ENCODE results near the gene BMP8A.

Gene BMP8A

DNA sequence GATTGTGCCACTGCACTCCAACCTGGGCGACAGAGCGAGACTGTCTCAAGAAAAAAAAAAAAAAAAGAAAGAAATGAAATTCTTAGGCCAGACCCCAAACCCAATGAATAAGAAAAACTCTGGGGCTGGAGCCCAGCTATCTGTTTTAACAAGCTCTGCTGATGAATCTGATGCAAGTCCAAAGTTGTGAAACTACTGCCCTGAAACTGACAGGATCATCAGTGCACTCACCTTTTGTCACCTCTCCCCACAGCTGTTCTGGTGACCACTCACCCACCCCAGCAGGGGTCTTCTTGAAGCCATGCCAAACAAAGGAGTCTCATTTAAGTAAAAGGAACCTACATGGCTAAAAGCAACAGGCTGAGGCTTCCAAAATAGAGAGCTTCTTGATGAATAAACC, 76.8 kb downstream of the BMP8A start:
- POLR2A ChIA-PET, result no interaction called here
- CTCF ChIA-PET, result no interaction called here
- TF ChIP-seq, protein P1, sequence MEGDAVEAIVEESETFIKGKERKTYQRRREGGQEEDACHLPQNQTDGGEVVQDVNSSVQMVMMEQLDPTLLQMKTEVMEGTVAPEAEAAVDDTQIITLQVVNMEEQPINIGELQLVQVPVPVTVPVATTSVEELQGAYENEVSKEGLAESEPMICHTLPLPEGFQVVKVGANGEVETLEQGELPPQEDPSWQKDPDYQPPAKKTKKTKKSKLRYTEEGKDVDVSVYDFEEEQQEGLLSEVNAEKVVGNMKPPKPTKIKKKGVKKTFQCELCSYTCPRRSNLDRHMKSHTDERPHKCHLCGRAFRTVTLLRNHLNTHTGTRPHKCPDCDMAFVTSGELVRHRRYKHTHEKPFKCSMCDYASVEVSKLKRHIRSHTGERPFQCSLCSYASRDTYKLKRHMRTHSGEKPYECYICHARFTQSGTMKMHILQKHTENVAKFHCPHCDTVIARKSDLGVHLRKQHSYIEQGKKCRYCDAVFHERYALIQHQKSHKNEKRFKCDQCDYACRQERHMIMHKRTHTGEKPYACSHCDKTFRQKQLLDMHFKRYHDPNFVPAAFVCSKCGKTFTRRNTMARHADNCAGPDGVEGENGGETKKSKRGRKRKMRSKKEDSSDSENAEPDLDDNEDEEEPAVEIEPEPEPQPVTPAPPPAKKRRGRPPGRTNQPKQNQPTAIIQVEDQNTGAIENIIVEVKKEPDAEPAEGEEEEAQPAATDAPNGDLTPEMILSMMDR (IDR thresholded peaks at IDR 0.05; ENCODE audit: control extremely low read depth, extremely low read depth, low read depth, missing control alignments), result no peak
- no peak for DNase-seq (ENCODE audit: extremely low spot score)

GRCh38 chr1:39569034-39569433, 77.6 kb downstream of the BMP8A start:
- POLR2A ChIA-PET, result no interaction called here
- no peak for DNase-seq (ENCODE audit: extremely low spot score)
- CTCF ChIA-PET, result interaction anchor here (1.1 kb wide), 1 partner anchor 16 kb away, joined by 4 read pairs; no protein-coding TSS in a partner anchor
- TF ChIP-seq, protein P1 (IDR thresholded peaks at IDR 0.05; ENCODE audit: control extremely low read depth, extremely low read depth, low read depth, missing control alignments), result no peak

- ChIA-PET POLR2A (interaction anchor here (0.6 kb wide), 1 partner anchor 36 kb away, joined by 11 read pairs; no protein-coding TSS in a partner anchor), CTCF (no interaction called here)
- TF ChIP-seq, protein P1 (IDR thresholded peaks at IDR 0.05; ENCODE audit: control extremely low read depth, extremely low read depth, low read depth, missing control alignments), result no peak
- no peak for DNase-seq (ENCODE audit: extremely low spot score)
Observed at GRCh38 chr1:39570477-39571177, 79.2 kb downstream of the BMP8A start.

DNA sequence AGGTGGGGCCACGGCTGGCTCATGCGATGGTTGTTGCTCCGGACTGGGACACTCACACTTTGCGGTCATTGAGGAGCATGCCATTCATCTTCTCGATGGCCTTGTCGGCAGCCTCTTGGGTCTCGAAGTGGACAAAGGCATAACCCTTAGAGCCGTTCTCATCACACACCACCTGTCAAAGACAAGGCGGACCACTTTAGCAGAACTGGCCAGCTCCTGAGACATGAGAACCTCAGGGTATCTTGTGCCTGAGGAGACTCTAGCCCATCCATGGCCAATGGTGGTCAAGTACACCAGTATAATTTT, 79.7 kb downstream of the BMP8A start:
- TF ChIP-seq, protein P1 (IDR thresholded peaks at IDR 0.05; ENCODE audit: control extremely low read depth, extremely low read depth, low read depth, missing control alignments), result no peak
- CTCF ChIA-PET, result interaction anchor here (1.0 kb wide), 1 partner anchor 32 kb away, joined by 3 read pairs; no protein-coding TSS in a partner anchor
- POLR2A ChIA-PET, result interaction anchor here (0.6 to 0.9 kb wide), 2 partner anchors 12 to 36 kb away, joined by 3 to 11 read pairs; no protein-coding TSS in a partner anchor
- no peak for DNase-seq (ENCODE audit: extremely low spot score)

DNA sequence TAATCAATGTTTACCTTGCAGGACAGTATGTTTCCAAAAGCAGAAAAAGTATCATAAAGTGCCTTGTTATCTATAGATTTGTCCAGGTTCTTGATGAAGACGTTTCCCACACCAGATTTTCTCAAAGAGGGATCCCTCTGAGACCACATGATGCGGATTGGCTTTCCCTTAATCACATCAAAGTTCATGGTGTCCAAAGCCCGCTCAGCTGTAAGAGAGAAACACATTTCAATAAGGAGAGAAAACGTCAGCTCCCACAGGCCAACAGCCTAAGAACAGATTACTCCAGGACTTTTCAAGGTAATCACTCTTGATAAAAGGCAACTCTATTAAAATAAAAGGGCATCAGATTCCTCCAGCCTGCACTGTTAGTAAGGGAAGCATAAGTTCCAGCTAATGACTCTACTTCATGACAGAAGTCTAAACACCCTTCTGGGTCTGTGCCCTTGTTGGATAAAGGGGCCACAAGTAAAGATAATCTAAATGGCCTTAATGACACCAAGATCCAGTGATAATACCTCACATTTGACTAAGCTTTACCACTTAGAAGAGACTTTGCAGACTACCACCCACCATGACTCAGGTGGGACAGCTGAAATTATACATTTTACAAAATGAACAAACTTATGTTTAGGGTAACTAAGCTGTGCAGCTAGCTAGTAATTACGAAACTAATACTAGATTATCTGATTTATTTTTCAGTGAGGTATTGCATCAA, 81.1 kb downstream of the BMP8A start:
- POLR2A ChIA-PET, result no interaction called here
- CTCF ChIA-PET, result interaction anchor here (1.2 to 1.4 kb wide), 2 partner anchors 16 to 85 kb away, joined by 3 read pairs; no protein-coding TSS in a partner anchor
- no peak for DNase-seq (ENCODE audit: extremely low spot score)
- TF ChIP-seq, protein P1 (IDR thresholded peaks at IDR 0.05; ENCODE audit: control extremely low read depth, extremely low read depth, low read depth, missing control alignments), result no peak

DNA sequence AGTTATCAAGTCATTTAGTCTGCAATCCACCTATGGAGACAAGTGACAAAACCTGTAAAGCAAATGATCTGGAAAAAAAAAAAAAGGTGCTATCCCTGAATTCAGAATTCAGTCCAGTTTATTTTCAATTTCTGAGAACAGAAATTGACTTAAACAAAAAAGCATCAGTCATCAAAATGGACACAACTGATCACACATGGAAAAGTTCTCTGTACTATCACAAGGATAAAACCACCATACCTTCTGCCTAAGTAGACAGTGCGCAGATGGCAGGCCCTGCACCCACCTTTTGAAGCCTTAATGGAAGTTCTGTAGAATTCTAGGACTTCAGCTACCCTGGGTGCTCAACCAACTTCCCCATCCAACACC, 81.6 kb downstream of the BMP8A start:
- POLR2A ChIA-PET, result no interaction called here
- CTCF ChIA-PET, result interaction anchor here (1.0 to 3.1 kb wide), 7 partner anchors 8 to 381 kb away, joined by 3 to 12 read pairs (median 3); no protein-coding TSS in a partner anchor
- TF ChIP-seq, protein P1 (IDR thresholded peaks at IDR 0.05; ENCODE audit: control extremely low read depth, extremely low read depth, low read depth, missing control alignments), result no peak
- no peak for DNase-seq (ENCODE audit: extremely low spot score)

Data from GM10248 (cell line).